ENCODE data around the gene POU2F1.

- TF ChIP-seq EZH2 (IDR thresholded peaks at IDR 0.05; ENCODE audit: low read length), result no peak
- no peak for TF ChIP-seq CTCF (optimal IDR thresholded peaks at IDR 0.05 in 1 of 3, IDR thresholded peaks at IDR 0.05 in 1 of 3, conservative IDR thresholded peaks at IDR 0.05 in 1 of 3; ENCODE audit: extremely low read depth in 1 of 3, insufficient read depth in 2 of 3, low read length in 3 of 3)
These were observed 253.5 kb downstream of the POU2F1 start for GRCh38 chr1:167474191-167474641.
